GM12865 (cell line): ENCODE measurements around the gene LGALS9.

Experiments used
- DNase-seq: peaks from one replicate; pipeline ENCODE4 v3.0.0; 2010; ENCODE audit warnings: low read depth
- H3K4me3 ChIP-seq: 2 replicates; pipeline ENCODE4 v1.5.1; 2011; ENCODE audit warnings: mild to moderate bottlenecking, low read depth, low read length, control low read depth
- TF ChIP-seq, protein P1 (sequence below): IDR thresholded peaks from 2 replicates; pipeline ENCODE4 v1.5.1; 2011; ENCODE audit warnings: low read length, control low read depth, low read depth, inconsistent platforms; ENCODE audit not compliant: insufficient read depth; ENCODE audit errors: missing control alignments

The LGALS9 gene

DNA sequence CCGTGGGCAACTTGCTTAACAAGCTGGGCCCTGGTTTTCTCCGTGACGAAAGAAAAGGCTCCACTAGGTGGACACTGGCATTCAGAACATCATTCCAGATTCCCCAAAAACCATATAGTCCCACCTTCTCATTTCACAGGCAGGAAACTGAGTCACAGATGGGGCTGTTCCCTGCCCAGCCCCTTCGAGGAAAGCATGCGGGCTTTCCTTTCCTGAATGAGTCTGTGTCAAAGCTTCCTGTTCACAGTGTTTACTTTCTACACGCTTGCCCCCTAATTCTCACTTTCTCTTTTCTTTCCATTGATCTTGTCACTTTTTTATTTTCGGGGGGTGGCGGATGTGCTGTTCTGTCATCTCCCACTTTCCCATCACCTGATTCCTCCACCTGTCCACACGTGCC lies 10.3 kb upstream of the LGALS9 start:
- no peak for DNase-seq
- H3K4me3 ChIP-seq = no peak overlapping the region
- TF ChIP-seq, protein P1, sequence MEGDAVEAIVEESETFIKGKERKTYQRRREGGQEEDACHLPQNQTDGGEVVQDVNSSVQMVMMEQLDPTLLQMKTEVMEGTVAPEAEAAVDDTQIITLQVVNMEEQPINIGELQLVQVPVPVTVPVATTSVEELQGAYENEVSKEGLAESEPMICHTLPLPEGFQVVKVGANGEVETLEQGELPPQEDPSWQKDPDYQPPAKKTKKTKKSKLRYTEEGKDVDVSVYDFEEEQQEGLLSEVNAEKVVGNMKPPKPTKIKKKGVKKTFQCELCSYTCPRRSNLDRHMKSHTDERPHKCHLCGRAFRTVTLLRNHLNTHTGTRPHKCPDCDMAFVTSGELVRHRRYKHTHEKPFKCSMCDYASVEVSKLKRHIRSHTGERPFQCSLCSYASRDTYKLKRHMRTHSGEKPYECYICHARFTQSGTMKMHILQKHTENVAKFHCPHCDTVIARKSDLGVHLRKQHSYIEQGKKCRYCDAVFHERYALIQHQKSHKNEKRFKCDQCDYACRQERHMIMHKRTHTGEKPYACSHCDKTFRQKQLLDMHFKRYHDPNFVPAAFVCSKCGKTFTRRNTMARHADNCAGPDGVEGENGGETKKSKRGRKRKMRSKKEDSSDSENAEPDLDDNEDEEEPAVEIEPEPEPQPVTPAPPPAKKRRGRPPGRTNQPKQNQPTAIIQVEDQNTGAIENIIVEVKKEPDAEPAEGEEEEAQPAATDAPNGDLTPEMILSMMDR = no peak

DNA sequence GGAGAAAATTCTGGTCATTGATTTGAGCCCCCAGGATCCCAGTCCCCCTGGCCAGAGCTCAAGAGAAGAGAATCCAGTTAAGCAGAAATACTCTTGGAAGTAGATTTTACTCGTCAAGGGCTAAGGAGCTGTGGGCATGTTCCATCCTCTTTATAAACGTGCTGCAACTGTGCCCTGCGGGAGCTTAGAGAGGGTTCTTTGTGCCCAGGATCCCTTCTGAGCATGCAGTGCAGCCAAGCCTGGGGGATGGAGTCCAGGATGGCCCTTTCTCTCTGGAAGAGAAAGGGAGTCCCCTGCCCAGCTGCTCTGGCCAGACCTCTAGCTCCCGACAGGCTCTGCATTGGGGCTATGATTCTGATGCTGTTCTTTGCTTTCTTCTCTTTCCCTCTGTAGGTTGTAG lies 9.5 kb upstream of the LGALS9 start:
- TF ChIP-seq, protein P1 = no peak
- DNase-seq = no peak
- no peak overlapping the region for H3K4me3 ChIP-seq

DNA sequence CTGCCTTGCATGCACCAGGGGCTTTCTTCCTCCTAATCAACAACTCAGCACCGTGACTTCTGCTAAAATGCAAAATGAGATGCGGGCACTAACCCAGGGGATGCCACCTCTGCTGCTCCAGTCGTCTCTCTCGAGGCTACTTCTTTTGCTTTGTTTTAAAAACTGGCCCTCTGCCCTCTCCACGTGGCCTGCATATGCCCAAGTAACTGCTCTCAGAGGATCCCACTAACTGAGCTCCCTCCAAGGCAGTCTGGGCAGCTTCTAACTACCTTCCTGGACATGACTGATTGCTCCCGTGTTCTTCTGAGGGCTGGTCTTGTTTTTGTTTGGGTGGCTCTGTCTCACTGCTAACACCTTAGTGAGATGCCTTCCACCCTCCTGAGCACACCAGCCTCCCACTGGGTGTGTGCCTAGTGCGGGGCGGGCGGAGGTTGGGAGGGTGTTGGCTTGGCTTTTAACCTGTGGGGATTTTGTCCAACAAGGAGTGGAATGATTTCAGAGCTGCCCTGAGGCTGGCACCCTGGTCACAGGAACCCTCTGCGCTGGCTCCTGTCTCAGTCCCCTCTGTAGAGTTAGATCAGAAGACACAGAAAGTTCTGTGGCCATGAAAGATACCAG lies 8.9 kb upstream of the LGALS9 start:
- no peak overlapping the region for H3K4me3 ChIP-seq
- TF ChIP-seq, protein P1 = no peak
- no peak for DNase-seq

DNA sequence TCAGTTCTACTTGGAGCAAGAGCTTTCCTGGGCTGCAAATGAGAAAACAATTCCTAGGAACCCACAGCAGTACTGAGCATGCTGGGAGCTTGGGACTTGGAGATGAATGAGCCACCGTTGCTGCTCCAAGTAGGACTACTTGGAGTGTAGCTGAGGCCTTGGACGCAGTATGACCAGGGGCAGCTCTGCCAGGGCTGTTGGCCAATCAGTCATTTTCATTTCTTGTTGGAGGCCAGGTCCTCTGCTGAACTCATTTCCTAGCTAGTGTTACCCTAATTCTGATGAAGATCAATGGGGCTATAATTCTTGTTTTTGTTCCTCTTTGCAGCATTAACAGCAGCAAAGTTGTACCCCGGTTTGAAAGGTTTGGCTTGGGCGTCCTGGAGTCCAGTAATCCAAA lies 8.0 kb upstream of the LGALS9 start:
- DNase-seq = no peak
- TF ChIP-seq, protein P1 = no peak
- no peak overlapping the region for H3K4me3 ChIP-seq

DNA sequence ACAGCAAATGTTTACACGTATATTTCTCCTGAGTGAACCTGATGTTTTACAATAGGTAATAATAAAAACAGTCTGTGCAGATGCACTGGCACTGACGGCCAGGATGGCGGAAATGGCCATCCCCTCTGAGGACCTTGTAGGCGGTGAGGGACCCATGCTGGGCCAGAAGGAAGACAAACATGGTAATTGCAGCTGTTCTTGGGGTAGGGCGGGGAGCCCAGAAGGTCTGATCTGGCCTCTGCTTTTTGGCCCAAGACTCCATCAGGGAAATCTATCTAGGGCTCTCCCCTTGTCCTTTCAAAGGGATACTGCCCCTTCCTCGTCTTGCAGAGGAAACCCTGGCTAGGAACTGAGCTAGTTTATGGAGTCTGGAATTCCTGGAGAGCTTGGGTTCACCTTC lies 7.4 kb upstream of the LGALS9 start:
- no peak for DNase-seq
- no peak overlapping the region for H3K4me3 ChIP-seq
- TF ChIP-seq, protein P1 = no peak

DNA sequence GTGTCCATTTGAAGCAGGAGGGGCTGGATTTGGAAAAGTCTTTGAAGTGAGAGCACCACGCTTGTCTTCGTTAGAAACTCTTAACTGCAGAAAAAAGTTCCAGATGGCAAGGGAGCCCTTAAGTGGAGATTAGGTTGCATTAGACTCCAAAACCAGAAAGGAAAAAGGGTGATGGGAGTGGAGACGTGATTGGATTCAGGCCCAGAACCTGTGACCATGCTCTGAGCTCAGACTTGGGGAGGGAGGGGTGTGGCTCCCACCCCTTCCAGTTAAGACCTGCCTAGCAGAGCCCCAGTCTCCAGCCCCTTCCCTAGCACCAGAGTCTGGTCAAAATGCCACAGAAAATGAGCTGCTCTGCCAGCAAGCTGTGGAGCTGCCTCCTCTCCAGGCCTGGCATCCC lies 6.4 kb upstream of the LGALS9 start:
- no peak for DNase-seq
- TF ChIP-seq, protein P1 = no peak
- no peak overlapping the region for H3K4me3 ChIP-seq

DNA sequence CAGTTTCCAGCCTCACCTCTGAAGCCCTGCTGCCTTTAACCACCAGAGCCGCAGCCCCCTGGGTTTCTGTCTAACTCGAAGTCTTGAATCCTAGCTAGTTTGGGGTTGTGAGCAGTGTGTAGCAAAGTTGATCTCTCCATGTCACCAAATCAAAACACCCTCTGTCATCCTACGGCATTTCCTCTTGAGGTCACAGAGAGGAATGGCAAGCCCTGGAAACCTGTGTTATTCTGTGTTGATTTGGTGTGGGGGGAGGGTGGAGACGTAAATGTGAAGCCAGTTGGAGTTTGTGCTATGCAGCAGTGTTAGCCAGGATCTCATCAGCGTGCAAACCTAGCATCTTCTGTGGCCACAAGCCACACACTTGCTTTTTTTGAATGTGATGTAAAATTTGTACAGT lies 5.1 kb upstream of the LGALS9 start:
- TF ChIP-seq, protein P1 = no peak

More for the DNA sequence above, 5.1 kb upstream of the LGALS9 start:
- H3K4me3 ChIP-seq = no peak overlapping the region
- DNase-seq = no peak
